SH-SY5Y (cell line): ENCODE data around the gene NEFH.

Experiments used
- GATA2 ChIP-seq: IDR thresholded peaks from 2 replicates; pipeline ENCODE4 v1.6.1; 2011; ENCODE audit warnings: mild to moderate bottlenecking, low read depth, low read length
- GATA3 ChIP-seq: IDR thresholded peaks from 2 replicates; pipeline ENCODE4 v1.6.1; 2011; ENCODE audit warnings: low read depth, mild to moderate bottlenecking, low read length, moderate library complexity

GRCh38 chr22:29445508-29445907 is 34.5 kb upstream of the NEFH start:
- TF ChIP-seq GATA3 (no peak), GATA2 (no peak)
